B cell (primary cell): ENCODE measurements around the gene LRCH3.

Experiments used
- EZH2 ChIP-seq: IDR thresholded peaks from 2 replicates; pipeline ENCODE4 v1.6.1; 2012; ENCODE audit warnings: borderline replicate concordance, low read depth, mild to moderate bottlenecking, moderate library complexity, low read length; ENCODE audit not compliant: insufficient read depth, poor library complexity, severe bottlenecking
- TF ChIP-seq, protein P1 (sequence below): fragments of 200-600 bp; IDR thresholded peaks from one replicate; pipeline ENCODE4 v1.8.0; 2022; ENCODE audit warnings: antibody characterized with exemption, mild to moderate bottlenecking

DNA sequence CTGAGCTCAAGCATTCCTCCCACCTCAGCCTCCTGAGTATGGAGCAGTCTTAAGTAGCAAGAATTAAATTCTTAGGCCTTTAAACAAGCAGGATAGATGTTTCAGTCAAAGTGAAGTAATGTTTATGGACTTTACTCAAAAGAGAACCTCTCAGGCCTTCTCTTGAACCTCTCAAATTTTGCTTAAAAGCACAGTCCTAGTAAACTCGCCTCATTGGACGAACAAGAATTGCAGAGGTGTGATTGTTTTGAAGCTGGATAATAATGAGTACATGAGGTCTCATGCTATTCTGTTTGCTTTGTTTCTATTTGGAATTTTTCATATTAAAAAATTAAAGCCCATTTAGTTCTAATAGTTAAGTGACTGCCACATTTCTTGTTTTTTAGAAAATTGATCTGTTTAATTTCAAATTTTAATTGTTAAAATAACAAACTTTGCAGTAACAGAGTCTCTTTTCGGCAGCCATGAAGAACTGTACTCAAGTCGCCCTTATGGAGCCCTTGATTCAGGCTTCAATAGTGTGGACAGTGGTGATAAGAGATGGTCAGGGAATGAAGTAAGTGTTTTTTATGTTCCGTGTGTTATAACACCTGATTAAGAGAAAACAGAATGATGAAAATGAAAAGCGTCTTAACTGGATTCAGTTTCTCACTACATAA lies 39.4 kb downstream of the LRCH3 start:
- TF ChIP-seq, protein P1, sequence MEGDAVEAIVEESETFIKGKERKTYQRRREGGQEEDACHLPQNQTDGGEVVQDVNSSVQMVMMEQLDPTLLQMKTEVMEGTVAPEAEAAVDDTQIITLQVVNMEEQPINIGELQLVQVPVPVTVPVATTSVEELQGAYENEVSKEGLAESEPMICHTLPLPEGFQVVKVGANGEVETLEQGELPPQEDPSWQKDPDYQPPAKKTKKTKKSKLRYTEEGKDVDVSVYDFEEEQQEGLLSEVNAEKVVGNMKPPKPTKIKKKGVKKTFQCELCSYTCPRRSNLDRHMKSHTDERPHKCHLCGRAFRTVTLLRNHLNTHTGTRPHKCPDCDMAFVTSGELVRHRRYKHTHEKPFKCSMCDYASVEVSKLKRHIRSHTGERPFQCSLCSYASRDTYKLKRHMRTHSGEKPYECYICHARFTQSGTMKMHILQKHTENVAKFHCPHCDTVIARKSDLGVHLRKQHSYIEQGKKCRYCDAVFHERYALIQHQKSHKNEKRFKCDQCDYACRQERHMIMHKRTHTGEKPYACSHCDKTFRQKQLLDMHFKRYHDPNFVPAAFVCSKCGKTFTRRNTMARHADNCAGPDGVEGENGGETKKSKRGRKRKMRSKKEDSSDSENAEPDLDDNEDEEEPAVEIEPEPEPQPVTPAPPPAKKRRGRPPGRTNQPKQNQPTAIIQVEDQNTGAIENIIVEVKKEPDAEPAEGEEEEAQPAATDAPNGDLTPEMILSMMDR = no peak
- TF ChIP-seq EZH2 = no peak
